ENCODE measurements around the gene NCAPG. TPM values are rescaled to one million over a fixed set of nuclear protein-coding genes. Genes with fewer than 3 reads are reported as not detected.

The NCAPG gene
- total RNA-seq, 1 experiment from 2014 or later, result 38.6 TPM

DNA sequence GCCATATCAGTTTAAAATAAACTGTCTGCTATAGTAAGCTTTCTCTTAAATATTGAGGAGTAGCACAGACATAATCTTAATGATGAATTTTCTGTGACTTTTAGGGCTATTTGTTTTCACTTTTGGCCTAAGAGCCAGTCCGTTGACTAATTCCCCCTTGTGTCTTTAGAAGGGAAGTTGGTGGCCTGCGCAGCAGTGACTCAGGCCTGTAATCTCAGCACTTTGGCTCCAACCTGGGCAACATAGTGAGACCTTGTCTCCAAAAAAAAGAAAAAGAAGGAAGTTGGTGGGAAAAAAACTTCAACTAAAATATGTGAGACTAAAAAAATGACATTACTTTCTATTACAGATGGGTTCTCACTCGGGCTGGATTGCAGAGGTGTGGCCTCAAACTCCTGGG, 3.4 kb downstream of the NCAPG start:
- Mint-ChIP-seq H3K27me3 (ENCODE audit: insufficient read depth, unreplicated experiment) (no peaks in the 10 kb centered on the region), H3K36me3 (ENCODE audit: insufficient read depth, unreplicated experiment) (peaks cover 7% of the 10 kb centered on the region), H3K27ac (ENCODE audit: low read depth, unreplicated experiment) (peak overlapping the region; percentile 98), H3K9me3 (ENCODE audit: unreplicated experiment) (no peaks in the 10 kb centered on the region), H3K4me1 (ENCODE audit: insufficient read depth, unreplicated experiment) (peaks cover 20% of the 10 kb centered on the region), H3K4me3 (ENCODE audit: unreplicated experiment) (peak overlapping the region; percentile 46)
- no peak for TF ChIP-seq CTCF (IDR thresholded peaks at IDR 0.05; ENCODE audit: unreplicated experiment)
- CTCF ChIA-PET, result interaction anchor here (0.6 to 3.8 kb wide), 3 partner anchors 553 to 781 kb away, joined by 3 to 60 read pairs (median 4); no protein-coding TSS in a partner anchor
- intact Hi-C loops (cut with micrococcal nuclease), result no loop called here
- POLR2A ChIA-PET, result interaction anchor here (6.8 kb wide), 1 partner anchor 9 kb away, joined by 64 read pairs; no protein-coding TSS in a partner anchor
- peak; percentile 38 for DNase-seq (ENCODE audit: unreplicated experiment)
- no TSS peak for BruUV-seq (replicated peaks)

DNA sequence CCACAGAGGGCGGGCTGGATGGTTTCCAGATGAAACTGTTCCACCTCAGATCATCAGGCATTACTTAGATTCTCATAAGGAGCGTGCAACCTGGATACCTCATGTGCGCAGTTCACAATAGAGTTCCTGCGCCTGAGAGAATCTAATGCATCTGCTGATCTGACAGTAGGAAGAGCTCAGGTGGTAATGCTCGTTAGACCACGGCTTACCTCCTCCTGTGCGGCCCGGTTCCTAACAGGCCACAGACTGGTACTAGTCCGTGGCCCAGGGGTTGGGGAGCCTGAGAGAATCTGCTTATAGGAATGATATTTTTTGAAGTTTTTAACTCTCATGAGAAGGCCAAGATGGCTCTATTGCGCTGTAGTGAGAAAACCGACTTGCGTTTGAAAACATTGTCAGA, 5.4 kb downstream of the NCAPG start:
- H3K9me3 Mint-ChIP-seq (ENCODE audit: unreplicated experiment), result no peaks in the 10 kb centered on the region
- CTCF ChIA-PET, result interaction anchor here (0.6 to 3.8 kb wide), 35 partner anchors 9 to 1932 kb away, joined by 3 to 60 read pairs (median 4); partner anchors contain the start of genes LAP3 and LCORL
- POLR2A ChIA-PET, result interaction anchor here (0.6 to 1.5 kb wide), 8 partner anchors 14 to 1018 kb away, joined by 3 to 5 read pairs (median 3); no protein-coding TSS in a partner anchor
- BruUV-seq (replicated peaks), result no TSS peak
- DNase-seq (ENCODE audit: unreplicated experiment), result no peak
- intact Hi-C loops (cut with micrococcal nuclease), result loop anchor here (2.0 kb wide), 1 partner anchor 205 kb away; the partner anchor contains the start of gene LCORL
- no peaks in the 10 kb centered on the region for H3K27me3 Mint-ChIP-seq (ENCODE audit: insufficient read depth, unreplicated experiment)
- peak overlapping the region; percentile 49 for H3K27ac Mint-ChIP-seq (ENCODE audit: low read depth, unreplicated experiment)
- no peaks in the 10 kb centered on the region for H3K36me3 Mint-ChIP-seq (ENCODE audit: insufficient read depth, unreplicated experiment)
- TF ChIP-seq CTCF (IDR thresholded peaks at IDR 0.05; ENCODE audit: unreplicated experiment), result no peak
- H3K4me3 Mint-ChIP-seq (ENCODE audit: unreplicated experiment), result no peak overlapping the region
- H3K4me1 Mint-ChIP-seq (ENCODE audit: insufficient read depth, unreplicated experiment), result peaks cover 20% of the 10 kb centered on the region

GRCh38 chr4:17817027-17817426, 6.2 kb downstream of the NCAPG start:
- no peaks in the 10 kb centered on the region for H3K9me3 Mint-ChIP-seq (ENCODE audit: unreplicated experiment)
- no peaks in the 10 kb centered on the region for H3K27me3 Mint-ChIP-seq (ENCODE audit: insufficient read depth, unreplicated experiment)
- H3K4me3 Mint-ChIP-seq (ENCODE audit: unreplicated experiment), result peak overlapping the region; percentile 24
- peak; percentile 56 for DNase-seq (ENCODE audit: unreplicated experiment)
- H3K4me1 Mint-ChIP-seq (ENCODE audit: insufficient read depth, unreplicated experiment), result peaks cover 13% of the 10 kb centered on the region
- TF ChIP-seq CTCF (IDR thresholded peaks at IDR 0.05; ENCODE audit: unreplicated experiment), result peak; percentile 52
- ChIA-PET CTCF (interaction anchor here (0.6 to 3.8 kb wide), 37 partner anchors 10 to 850 kb away, joined by 3 to 60 read pairs (median 4); partner anchors contain the start of genes LAP3 and LCORL), POLR2A (interaction anchor here (0.5 to 1.5 kb wide), 16 partner anchors 9 to 752 kb away, joined by 3 to 9 read pairs (median 4); partner anchors contain the start of gene LCORL)
- no TSS peak for BruUV-seq (replicated peaks)
- H3K27ac Mint-ChIP-seq (ENCODE audit: low read depth, unreplicated experiment), result no peak overlapping the region
- H3K36me3 Mint-ChIP-seq (ENCODE audit: insufficient read depth, unreplicated experiment), result no peaks in the 10 kb centered on the region
- intact Hi-C loops (cut with micrococcal nuclease), result loop anchor here (1.0 to 2.0 kb wide), 3 partner anchors 204 to 776 kb away; partner anchors contain the start of gene LCORL

DNA sequence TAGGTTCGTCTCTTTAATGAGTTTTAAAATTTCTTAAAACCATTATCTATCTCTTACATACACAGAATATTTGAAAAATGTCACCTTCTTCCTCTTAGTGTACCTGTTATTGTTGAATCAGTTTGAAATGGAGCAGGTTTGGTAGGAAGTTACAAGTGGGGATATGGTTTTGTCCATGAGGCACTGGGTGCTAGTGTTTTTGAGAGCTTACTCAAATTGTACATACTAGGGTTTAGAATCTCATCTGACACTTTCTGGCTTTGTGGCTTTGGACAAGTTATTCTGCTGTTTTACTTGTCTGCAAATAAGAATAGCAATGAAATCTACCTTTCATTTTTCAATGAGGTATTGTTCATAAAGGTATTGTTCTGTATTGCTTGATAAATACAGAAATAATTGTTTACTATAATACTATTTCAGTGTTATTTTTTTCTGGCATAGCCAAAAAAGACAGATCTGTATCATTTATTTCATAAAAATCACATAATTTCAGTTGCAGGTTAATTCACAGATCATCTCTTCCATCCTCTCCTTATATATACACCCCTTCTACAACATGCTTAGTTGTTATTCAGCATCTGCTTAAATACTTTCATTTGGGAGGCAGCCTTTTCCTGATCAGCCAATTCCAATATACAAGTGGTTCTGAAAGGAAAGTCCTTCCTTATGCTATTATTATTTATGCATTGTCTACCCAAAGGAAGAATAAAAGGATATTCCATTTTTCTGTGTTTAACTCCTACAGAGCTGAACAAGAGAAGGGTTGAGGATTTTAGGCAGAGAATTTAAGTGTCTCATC, 13.3 kb downstream of the NCAPG start:
- peaks cover 8% of the 10 kb centered on the region for H3K36me3 Mint-ChIP-seq (ENCODE audit: insufficient read depth, unreplicated experiment)
- peak overlapping the region; percentile 62 for H3K4me3 Mint-ChIP-seq (ENCODE audit: unreplicated experiment)
- H3K9me3 Mint-ChIP-seq (ENCODE audit: unreplicated experiment), result peaks cover 8% of the 10 kb centered on the region

More for the DNA sequence above, 13.3 kb downstream of the NCAPG start:
- Mint-ChIP-seq H3K27me3 (ENCODE audit: insufficient read depth, unreplicated experiment) (no peaks in the 10 kb centered on the region), H3K4me1 (ENCODE audit: insufficient read depth, unreplicated experiment) (peaks cover 18% of the 10 kb centered on the region), H3K27ac (ENCODE audit: low read depth, unreplicated experiment) (peak overlapping the region; percentile 40)
- BruUV-seq (replicated peaks), result no TSS peak
- no peak for DNase-seq (ENCODE audit: unreplicated experiment)
- POLR2A ChIA-PET, result interaction anchor here (0.7 to 7.9 kb wide), 4 partner anchors 9 to 567 kb away, joined by 3 to 64 read pairs (median 8); partner anchors contain the start of genes DCAF16 and NCAPG
- TF ChIP-seq CTCF (IDR thresholded peaks at IDR 0.05; ENCODE audit: unreplicated experiment), result no peak
- intact Hi-C loops (cut with micrococcal nuclease), result loop anchor here (1.0 kb wide), 1 partner anchor 14 kb away; the partner anchor contains the start of genes DCAF16 and NCAPG
- CTCF ChIA-PET, result interaction anchor here (0.7 kb wide), 1 partner anchor 211 kb away, joined by 4 read pairs; no protein-coding TSS in a partner anchor
